Omental fat pad (tissue), 4 donors: ENCODE data around the gene DPP9. TPM values are rescaled to one million over a fixed set of nuclear protein-coding genes. Genes with fewer than 3 reads are reported as not detected.

Source experiments
- ATAC-seq: fragments of 150-250 bp; one replicate; pipeline ENCODE4 v1.9.1; 2016; ENCODE audit warnings: mild to moderate bottlenecking, moderate library complexity; ENCODE audit not compliant: low FRiP score
- DNase-seq: peaks from one replicate; pipeline ENCODE4 v3.0.0-alpha.2; 2019; ENCODE audit warnings: low spot score
- CTCF ChIP-seq, 3 donors: fragments of 450-650 bp; IDR thresholded peaks; one replicate each; pipeline ENCODE4 v1.5.1; 2016 to 2017; ENCODE audit warnings: antibody characterized with exemption in 3 of 3, mild to moderate bottlenecking in 3 of 3, moderate library complexity in 2 of 3
- total RNA-seq, 4 donors: library from RNA; depleted of rRNA; stranded (reverse); fragments of >200 nt; gene quantifications; one replicate each; pipeline ENCODE4 v1.1.0, GENCODE V29; 2016

Gene DPP9
- total RNA-seq, 4 donors from 2014 or later = 25.3 to 42.9 (median 41.0) TPM

GRCh38 chr19:4640247-4641000, 83.2 kb downstream of the DPP9 start:
- DNase-seq (no peak), ATAC-seq (no peak)
- no peak for TF ChIP-seq CTCF (IDR thresholded peaks at IDR 0.05)

- no peak for TF ChIP-seq CTCF (IDR thresholded peaks at IDR 0.05)
- no peak for ATAC-seq
These were observed 84.0 kb downstream of the DPP9 start for GRCh38 chr19:4639531-4640246.

DNA sequence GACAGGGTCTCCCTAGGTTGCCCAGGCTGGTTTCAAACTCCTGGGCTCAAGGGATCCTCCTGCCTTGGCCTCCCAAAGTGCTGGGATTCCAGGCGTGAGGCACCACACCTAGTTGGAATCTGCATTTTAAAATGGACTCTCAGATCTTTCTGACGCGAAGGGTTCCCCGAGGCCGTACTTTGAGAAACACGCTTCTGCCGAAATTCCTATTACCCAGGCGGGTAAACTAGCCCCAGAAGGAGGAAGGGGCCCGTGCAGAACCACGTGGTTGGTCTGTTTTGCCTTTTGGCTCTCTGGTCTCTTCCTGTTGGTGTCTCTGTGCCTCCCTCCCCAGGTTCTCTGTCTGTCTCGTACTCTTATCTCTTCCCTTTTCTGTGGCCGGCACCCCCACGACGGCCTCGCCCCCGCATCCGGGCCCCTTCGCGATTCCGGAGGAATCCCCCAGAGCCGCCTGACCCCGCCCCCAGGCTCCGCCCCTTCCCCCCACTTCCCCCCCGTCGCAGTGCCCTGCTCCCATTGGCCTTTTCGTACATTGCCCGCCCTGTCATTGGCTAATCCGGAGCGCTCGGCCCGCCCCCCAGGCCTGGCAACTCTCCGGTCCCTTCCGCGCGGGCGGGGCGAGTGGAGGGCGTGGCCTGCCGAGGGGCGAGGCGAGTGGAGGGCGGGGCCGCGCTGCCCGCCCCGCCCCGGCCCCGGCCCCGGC, 84.7 kb downstream of the DPP9 start, which contains the start of gene TNFAIP8L1:
Gene TNFAIP8L1, plus strand, starts transcription at position 689 of the 703 bp plus-strand sequence. CDS start 12,354 bp downstream, outside the sequence.
- DNase-seq (peak; percentile 97), ATAC-seq (peak; percentile 96)
- no peak for TF ChIP-seq CTCF (IDR thresholded peaks at IDR 0.05)

More at GRCh38 chr19:4639531-4640246, 84.0 kb downstream of the DPP9 start:
- DNase-seq = no peak

GRCh38 chr19:4638317-4638716, 85.3 kb downstream of the DPP9 start:
- DNase-seq (no peak), ATAC-seq (no peak)
- TF ChIP-seq CTCF (IDR thresholded peaks at IDR 0.05) = no peak

GRCh38 chr19:4636761-4637160, 86.9 kb downstream of the DPP9 start:
- TF ChIP-seq CTCF (IDR thresholded peaks at IDR 0.05) = no peak
- ATAC-seq = no peak
- DNase-seq = no peak

- DNase-seq = peak; percentile 45
- peak in 1 of 3 donors; percentile 44 for TF ChIP-seq CTCF (IDR thresholded peaks at IDR 0.05)
- peak; percentile 25 for ATAC-seq
These were observed 87.4 kb downstream of the DPP9 start for GRCh38 chr19:4636151-4636717.
